Measurements from ENCODE around the gene SEC14L5.

The SEC14L5 gene

DNA sequence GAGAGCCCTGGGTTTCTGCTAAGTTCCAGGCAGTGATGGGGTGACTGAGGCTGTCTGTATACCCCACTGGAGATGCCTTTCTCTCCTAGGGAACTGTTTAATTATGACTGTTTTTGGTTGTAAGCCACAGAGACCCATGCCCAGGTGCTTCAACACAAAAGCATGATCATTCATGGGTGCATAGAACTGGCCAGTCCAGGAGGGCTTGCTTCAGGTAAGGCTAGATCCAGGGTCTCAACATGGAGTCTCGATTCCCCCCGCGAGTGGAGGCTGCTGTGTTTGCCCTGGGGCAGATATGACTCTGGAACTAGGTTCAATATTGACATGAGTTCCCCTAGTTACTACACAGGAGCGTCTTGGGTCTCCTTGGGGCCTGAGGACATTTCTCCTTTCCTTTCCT, 57.8 kb downstream of the SEC14L5 start:
- H3K4me3 ChIP-seq (ENCODE audit: low read depth, low read length): no peak overlapping the region
- TF ChIP-seq CTCF (IDR thresholded peaks at IDR 0.05; ENCODE audit: low read depth, low read length): no peak
- TF ChIP-seq MAX (IDR thresholded peaks at IDR 0.05; ENCODE audit: low read depth, low read length): no peak
- TF ChIP-seq MYC (IDR thresholded peaks at IDR 0.05; ENCODE audit: low read depth, low read length): no peak
- TF ChIP-seq POLR2A (IDR thresholded peaks at IDR 0.05; ENCODE audit: extremely low read depth, insufficient read length): no peak
- no peak for DNase-seq (ENCODE audit: low read depth)

GRCh38 chr16:5016967-5017677, 59.0 kb downstream of the SEC14L5 start:
- H3K4me3 ChIP-seq (ENCODE audit: low read depth, low read length): no peak overlapping the region
- peak; percentile 39 for DNase-seq (ENCODE audit: low read depth)
- TF ChIP-seq POLR2A (IDR thresholded peaks at IDR 0.05; ENCODE audit: extremely low read depth, insufficient read length) (no peak), CTCF (IDR thresholded peaks at IDR 0.05; ENCODE audit: low read depth, low read length) (no peak), MYC (IDR thresholded peaks at IDR 0.05; ENCODE audit: low read depth, low read length) (no peak), MAX (IDR thresholded peaks at IDR 0.05; ENCODE audit: low read depth, low read length) (no peak)

GRCh38 chr16:5017678-5017969, 59.5 kb downstream of the SEC14L5 start:
- no peak for DNase-seq (ENCODE audit: low read depth)
- TF ChIP-seq MAX (IDR thresholded peaks at IDR 0.05; ENCODE audit: low read depth, low read length) (no peak), POLR2A (IDR thresholded peaks at IDR 0.05; ENCODE audit: extremely low read depth, insufficient read length) (no peak), MYC (IDR thresholded peaks at IDR 0.05; ENCODE audit: low read depth, low read length) (no peak), CTCF (IDR thresholded peaks at IDR 0.05; ENCODE audit: low read depth, low read length) (no peak)
- H3K4me3 ChIP-seq (ENCODE audit: low read depth, low read length): no peak overlapping the region

DNA sequence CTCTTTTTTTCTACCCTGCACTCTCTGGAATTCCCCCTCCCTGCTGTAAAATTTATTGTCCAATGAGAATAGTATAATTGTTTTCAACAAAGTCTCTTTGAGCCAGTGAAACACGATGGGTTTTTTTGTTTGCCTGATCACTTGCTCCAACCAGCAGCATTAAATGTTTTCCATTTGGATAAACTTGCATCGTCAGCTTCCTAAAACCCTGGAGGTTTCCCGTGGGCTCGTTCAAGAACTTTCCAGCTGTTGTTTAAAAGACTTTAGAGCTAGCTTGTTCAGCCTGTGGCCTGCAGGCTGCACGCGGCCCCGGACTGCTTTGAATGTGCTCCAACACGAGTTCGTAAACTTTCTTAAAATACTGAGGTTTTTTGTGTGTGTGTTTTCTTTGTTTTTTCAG, 60.7 kb downstream of the SEC14L5 start:
- H3K4me3 ChIP-seq (ENCODE audit: low read depth, low read length): no peak overlapping the region
- TF ChIP-seq MYC (IDR thresholded peaks at IDR 0.05; ENCODE audit: low read depth, low read length) (no peak), POLR2A (IDR thresholded peaks at IDR 0.05; ENCODE audit: extremely low read depth, insufficient read length) (no peak), CTCF (IDR thresholded peaks at IDR 0.05; ENCODE audit: low read depth, low read length) (no peak), MAX (IDR thresholded peaks at IDR 0.05; ENCODE audit: low read depth, low read length) (no peak)
- no peak for DNase-seq (ENCODE audit: low read depth)

DNA sequence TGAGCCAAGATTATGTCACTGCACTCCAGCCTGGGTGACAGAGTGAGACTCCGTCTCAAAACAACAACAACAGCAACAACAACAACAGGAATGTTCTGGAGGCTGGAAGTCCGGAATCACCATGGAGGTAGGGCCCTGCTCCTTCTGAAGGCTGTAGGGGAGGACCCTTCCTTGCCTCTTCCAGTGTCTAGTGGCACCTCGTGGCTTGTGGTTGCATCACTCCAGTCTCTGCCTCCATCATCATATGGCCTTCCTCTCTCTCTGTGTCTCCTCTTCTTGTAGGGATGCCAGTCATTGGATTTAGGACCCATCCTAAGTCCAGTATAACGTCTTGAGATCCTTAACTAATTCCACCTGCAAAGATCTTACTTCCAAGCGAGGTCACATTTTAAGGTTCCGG, 61.6 kb downstream of the SEC14L5 start:
- no peak for DNase-seq (ENCODE audit: low read depth)

More for the DNA sequence above, 61.6 kb downstream of the SEC14L5 start:
- TF ChIP-seq POLR2A (IDR thresholded peaks at IDR 0.05; ENCODE audit: extremely low read depth, insufficient read length) (no peak), CTCF (IDR thresholded peaks at IDR 0.05; ENCODE audit: low read depth, low read length) (peak; percentile 6)
- no peak overlapping the region for H3K4me3 ChIP-seq (ENCODE audit: low read depth, low read length)

Measured in NB4 (cell line).